Endothelial cell of umbilical vein (primary cell): ENCODE data around the gene CAMTA1. TPM values are rescaled to one million over a fixed set of nuclear protein-coding genes. Genes with fewer than 3 reads are reported as not detected.

Source experiments
- BruUV-seq: library from RNA; stranded (reverse); fragments of 400-500 nt; replicated peaks from 2 replicates; lab custom pipeline; 2021; lab: Mats Ljungman, UMichigan
- CTCF ChIA-PET: fragments of 300-600, 350-600 bp; sonication (Branson Sonifier 250); formaldehyde crosslinking; loops from one replicate; lab custom pipeline; 2021; ENCODE audit warnings: antibody characterized with exemption, inconsistent platforms; lab: Charles Lee
- POLR2A ChIA-PET: fragments of 300-600, 350-600 bp; sonication (Branson Sonifier 250); formaldehyde crosslinking; loops from one replicate; lab custom pipeline; 2021; ENCODE audit warnings: antibody characterized with exemption, inconsistent platforms; lab: Charles Lee
- DNase-seq: peaks from one replicate; pipeline ENCODE4 v3.0.0-alpha.2; 2011; ENCODE audit warnings: low read depth, low spot score
- FAIRE-seq: peaks from 2 replicates; lab custom pipeline; 2011; peaks lifted over from hg19 to GRCh38; lab: Jason Lieb, UNC
- H2AFZ ChIP-seq: 2 replicates; pipeline ENCODE4 v1.6.0; 2012; ENCODE audit warnings: low read depth, low read length, control low read depth, inconsistent platforms
- H3K27ac ChIP-seq: 2 replicates; pipeline ENCODE4 v1.5.1; 2011; ENCODE audit warnings: low read depth, mild to moderate bottlenecking, control low read depth, low read length, moderate library complexity; ENCODE audit not compliant: insufficient read depth
- H3K27me3 ChIP-seq, 2 experiments: 2 replicates each; pipeline versions ENCODE4 v1.6.0 to v1.6.1; 2011; ENCODE audit warnings: low read length in 2 of 2, mixed read lengths in 1 of 2; ENCODE audit not compliant: control insufficient read depth in 2 of 2, insufficient read depth in 2 of 2
- H3K36me3 ChIP-seq, 2 experiments: 2 replicates in 1 of 2; 3 replicates in 1 of 2; pipeline ENCODE4 v1.5.1; 2011; ENCODE audit warnings: low read length in 2 of 2, mild to moderate bottlenecking in 1 of 2, moderate library complexity in 1 of 2; ENCODE audit not compliant: control insufficient read depth in 2 of 2, insufficient read depth in 2 of 2; ENCODE audit errors: extremely low read depth in 1 of 2
- H3K4me1 ChIP-seq: 3 replicates; pipeline ENCODE4 v1.5.1; 2011; ENCODE audit warnings: mild to moderate bottlenecking, low read length; ENCODE audit not compliant: control insufficient read depth, insufficient read depth; ENCODE audit errors: extremely low read depth
- H3K4me2 ChIP-seq: 2 replicates; pipeline ENCODE4 v1.6.1; 2011; ENCODE audit warnings: low read length, control low read depth, mixed read lengths; ENCODE audit not compliant: insufficient read depth
- H3K4me3 ChIP-seq, 3 experiments: fragments of 200-600 bp in 1 of 3; sonication (generic), shearing (Covaris generic) in 1 of 3; replicated peaks in 1 of 3; 2 replicates each; pipeline ENCODE4 v1.5.1; 2011 to 2016; ENCODE audit warnings: control low read depth in 3 of 3, low read length in 3 of 3, mild to moderate bottlenecking in 2 of 3, inconsistent platforms in 1 of 3, low read depth in 1 of 3, moderate library complexity in 1 of 3; ENCODE audit not compliant: insufficient read depth in 1 of 3
- H3K79me2 ChIP-seq: 2 replicates; pipeline ENCODE4 v1.6.0; 2012; ENCODE audit warnings: low read length, inconsistent platforms; ENCODE audit not compliant: control insufficient read depth, insufficient read depth
- H3K9ac ChIP-seq: replicated peaks from 2 replicates; pipeline ENCODE3; 2011; ENCODE audit warnings: low read length, control low read depth; ENCODE audit not compliant: insufficient read depth; ENCODE audit errors: extremely low read depth
- H3K9me1 ChIP-seq: replicated peaks from 3 replicates; pipeline ENCODE4 v1.6.0; 2011; ENCODE audit warnings: mild to moderate bottlenecking, low read length; ENCODE audit not compliant: control insufficient read depth, insufficient read depth; ENCODE audit errors: extremely low read depth
- H3K9me3 ChIP-seq: replicated peaks from 2 replicates; pipeline ENCODE4 v1.5.1; 2012; ENCODE audit warnings: low read length, inconsistent platforms; ENCODE audit not compliant: control insufficient read depth, insufficient read depth
- H4K20me1 ChIP-seq: replicated peaks from 2 replicates; pipeline ENCODE3; 2011; ENCODE audit warnings: mild to moderate bottlenecking, low read length; ENCODE audit not compliant: control insufficient read depth, insufficient read depth; ENCODE audit errors: extremely low read depth
- EZH2 ChIP-seq: IDR thresholded peaks from 2 replicates; pipeline ENCODE4 v1.6.1; 2012; ENCODE audit warnings: borderline replicate concordance, low read depth, mild to moderate bottlenecking, moderate library complexity, low read length, inconsistent platforms; ENCODE audit not compliant: severe bottlenecking
- FOS ChIP-seq: IDR thresholded peaks from 2 replicates; pipeline ENCODE4 v1.6.1; 2011; ENCODE audit warnings: mild to moderate bottlenecking, low read length, moderate library complexity, borderline replicate concordance; ENCODE audit not compliant: insufficient read depth
- GATA2 ChIP-seq: IDR thresholded peaks from 2 replicates; pipeline ENCODE4 v1.7.0; 2011; ENCODE audit warnings: low read depth, mild to moderate bottlenecking, moderate library complexity, mixed read lengths, low read length; ENCODE audit not compliant: insufficient read length, insufficient read depth
- JUN ChIP-seq: IDR thresholded peaks from 2 replicates; pipeline ENCODE4 v1.6.1; 2011; ENCODE audit warnings: borderline replicate concordance, low read depth; ENCODE audit not compliant: insufficient read length, insufficient read depth
- MYC ChIP-seq: IDR thresholded peaks from one replicate; pipeline ENCODE4 v1.6.1; 2011; ENCODE audit warnings: mild to moderate bottlenecking, low read depth, low read length
- POLR2A ChIP-seq: IDR thresholded peaks from 2 replicates; pipeline ENCODE4 v1.6.1; 2012; ENCODE audit warnings: low read depth, mild to moderate bottlenecking, control low read depth, low read length
- POLR2AphosphoS5 ChIP-seq: IDR thresholded peaks from 2 replicates; pipeline ENCODE4 v1.6.1; 2012; ENCODE audit warnings: low read depth, mild to moderate bottlenecking, control low read depth, low read length, moderate library complexity; ENCODE audit not compliant: insufficient read depth
- dilution Hi-C: fragments of 300-500 bp; cut with MboI; formaldehyde crosslinking; loops from one replicate; pipeline ENCODE4 v1.15.0; 2019; ENCODE audit warnings: low sequenced_read_pairs; ENCODE audit not compliant: extremely low pct_ligation_motif_present
- intact Hi-C: fragments of 100-400 bp; cut with micrococcal nuclease; formaldehyde crosslinking; loops from one replicate; pipeline ENCODE4 v1.10.0; 2022
- polyA plus RNA-seq, 4 experiments: library from polyadenylated mRNA; depleted of rRNA in 3 of 4; stranded (reverse) in 3 of 4; unstranded in 1 of 4; fragments of >200 nt; gene quantifications; 2 replicates each; pipeline versions ENCODE4 v1.2.1 to v1.2.3, GENCODE V29; 2011 to 2012; ENCODE audit warnings: missing spikeins in 1 of 4
- total RNA-seq: library from RNA; stranded (reverse); gene quantifications from 2 replicates; pipeline ENCODE4 v1.2.3, GENCODE V29; 2021
- TF ChIP-seq, protein P1 (sequence below): IDR thresholded peaks from 2 replicates; pipeline ENCODE4 v1.6.1; 2011; ENCODE audit not compliant: insufficient read depth, insufficient read length

Gene CAMTA1
- total and polyA plus RNA-seq, 2 donors (not counting 3 experiments of a cell fraction or from before 2014, with no cell fraction given): 50.8 to 92.7 TPM

DNA sequence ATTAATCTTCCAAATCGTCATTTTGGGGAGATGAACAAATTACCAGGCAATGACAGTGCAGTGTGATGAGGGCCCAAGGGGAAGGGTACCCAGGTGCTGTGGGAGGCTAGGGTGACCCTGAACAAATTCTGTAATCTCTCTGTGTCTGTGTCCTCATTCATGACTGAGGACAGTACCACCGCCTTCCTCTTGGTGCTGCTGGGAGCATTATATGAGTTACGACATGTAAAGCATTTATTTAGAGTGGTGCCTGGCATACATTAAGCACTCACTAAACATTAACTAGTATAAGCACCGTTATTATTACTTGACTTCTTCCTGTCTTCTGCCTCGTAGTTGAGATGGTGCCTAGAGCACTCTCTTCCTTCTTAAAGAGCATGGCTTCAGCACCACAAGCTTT is 517.6 kb downstream of the CAMTA1 start:
- no peaks in the 10 kb centered on the region for H3K9me1 ChIP-seq
- H3K9me3 ChIP-seq: no peaks in the 10 kb centered on the region
- H3K79me2 ChIP-seq: no peaks in the 10 kb centered on the region
- intact Hi-C loops (no loop called here), dilution Hi-C loops (no loop called here)
- CTCF ChIA-PET: no interaction called here
- H3K4me3 ChIP-seq: no peak overlapping the region
- H4K20me1 ChIP-seq: no peaks in the 10 kb centered on the region
- H3K4me2 ChIP-seq: no peak overlapping the region
- TF ChIP-seq, protein P1, sequence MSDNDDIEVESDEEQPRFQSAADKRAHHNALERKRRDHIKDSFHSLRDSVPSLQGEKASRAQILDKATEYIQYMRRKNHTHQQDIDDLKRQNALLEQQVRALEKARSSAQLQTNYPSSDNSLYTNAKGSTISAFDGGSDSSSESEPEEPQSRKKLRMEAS: no peak
- TF ChIP-seq FOS: no peak
- no peak for TF ChIP-seq MYC
- no peak for TF ChIP-seq JUN
- TF ChIP-seq POLR2A: no peak
- no peak for TF ChIP-seq EZH2
- TF ChIP-seq GATA2: no peak
- no peak for TF ChIP-seq POLR2AphosphoS5
- H2AFZ ChIP-seq: no peak overlapping the region
- H3K9ac ChIP-seq: no peak overlapping the region
- H3K27me3 ChIP-seq: no peaks in the 10 kb centered on the region
- POLR2A ChIA-PET: no interaction called here
- DNase-seq (no peak), FAIRE-seq (no peak)
- no peak overlapping the region for H3K27ac ChIP-seq
- peaks cover 17% of the 10 kb centered on the region for H3K4me1 ChIP-seq
- H3K36me3 ChIP-seq: no peaks in the 10 kb centered on the region
- no TSS peak for BruUV-seq
